Adrenal gland (tissue), 5 donors: ENCODE measurements around the gene OR2C3.

ENCODE experiments used
- POLR2A ChIP-seq, 2 donors: fragments of 450-650 bp; IDR thresholded peaks; one replicate each; pipeline ENCODE4 v1.6.1; 2017; ENCODE audit warnings: antibody characterized with exemption in 2 of 2, mild to moderate bottlenecking in 2 of 2, moderate library complexity in 1 of 2
- TF ChIP-seq, protein P1 (sequence below), 6 experiments: fragments of 450-650 bp in 4 of 6; fragments of 200-600 bp in 2 of 6; sonication (generic) in 1 of 6; IDR thresholded peaks; 1 replicate in 5 of 6; 2 replicates in 1 of 6; pipeline versions ENCODE4 v1.5.1 to v1.8.0; 2016 to 2021; ENCODE audit warnings: antibody characterized with exemption in 6 of 6, mild to moderate bottlenecking in 2 of 6, moderate library complexity in 1 of 6
- donor health status: DM: no; HTN: no; CAD: no.

DNA sequence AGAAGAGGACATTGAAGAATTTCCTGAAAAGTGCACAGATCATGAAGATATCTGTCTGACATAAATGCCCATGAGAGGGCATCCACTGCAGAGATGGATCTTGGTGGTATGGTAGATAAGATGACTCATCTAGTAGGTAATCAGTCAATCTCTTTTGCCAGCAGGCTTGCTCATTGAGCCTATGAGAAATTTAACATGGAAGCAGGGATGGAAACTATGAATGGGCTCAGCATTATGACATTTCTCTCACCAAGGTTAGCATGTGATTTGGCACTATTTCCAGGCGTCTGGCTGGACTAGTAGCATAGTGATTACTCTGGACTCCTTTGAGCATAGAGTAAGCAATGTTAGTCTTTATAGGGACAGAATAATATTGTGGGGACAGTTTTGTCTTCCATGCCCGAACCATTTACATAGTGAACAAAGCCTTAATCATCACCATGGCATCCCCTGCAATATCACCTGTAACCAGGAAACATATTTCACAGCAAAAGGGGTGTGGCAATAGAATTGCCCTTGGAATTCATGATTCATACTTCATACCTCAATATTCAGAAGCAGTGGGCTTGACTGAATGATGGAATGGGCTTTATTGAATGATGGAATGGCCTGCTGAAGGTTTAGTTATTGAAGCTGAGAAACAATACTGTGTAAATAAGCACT lies 7.3 kb downstream of the OR2C3 start:
- TF ChIP-seq POLR2A (IDR thresholded peaks at IDR 0.05) = no peak
- TF ChIP-seq, protein P1, sequence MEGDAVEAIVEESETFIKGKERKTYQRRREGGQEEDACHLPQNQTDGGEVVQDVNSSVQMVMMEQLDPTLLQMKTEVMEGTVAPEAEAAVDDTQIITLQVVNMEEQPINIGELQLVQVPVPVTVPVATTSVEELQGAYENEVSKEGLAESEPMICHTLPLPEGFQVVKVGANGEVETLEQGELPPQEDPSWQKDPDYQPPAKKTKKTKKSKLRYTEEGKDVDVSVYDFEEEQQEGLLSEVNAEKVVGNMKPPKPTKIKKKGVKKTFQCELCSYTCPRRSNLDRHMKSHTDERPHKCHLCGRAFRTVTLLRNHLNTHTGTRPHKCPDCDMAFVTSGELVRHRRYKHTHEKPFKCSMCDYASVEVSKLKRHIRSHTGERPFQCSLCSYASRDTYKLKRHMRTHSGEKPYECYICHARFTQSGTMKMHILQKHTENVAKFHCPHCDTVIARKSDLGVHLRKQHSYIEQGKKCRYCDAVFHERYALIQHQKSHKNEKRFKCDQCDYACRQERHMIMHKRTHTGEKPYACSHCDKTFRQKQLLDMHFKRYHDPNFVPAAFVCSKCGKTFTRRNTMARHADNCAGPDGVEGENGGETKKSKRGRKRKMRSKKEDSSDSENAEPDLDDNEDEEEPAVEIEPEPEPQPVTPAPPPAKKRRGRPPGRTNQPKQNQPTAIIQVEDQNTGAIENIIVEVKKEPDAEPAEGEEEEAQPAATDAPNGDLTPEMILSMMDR (IDR thresholded peaks at IDR 0.05) = no peak
